A549 (cell line): ENCODE measurements around the gene PKP2.

Experiments used
- BCL3 ChIP-seq: fragments of >200 bp; sonication (Bioruptor Twin); formaldehyde crosslinking; IDR thresholded peaks from 3 replicates; pipeline ENCODE4 v1.6.1; 2016
- BHLHE40 ChIP-seq: IDR thresholded peaks from 2 replicates; pipeline ENCODE4 v1.6.1; 2012; ENCODE audit warnings: low read depth, low read length, inconsistent platforms
- CEBPB ChIP-seq, 2 experiments: fragments of >200 bp in 1 of 2; sonication (Bioruptor Twin) in 1 of 2; formaldehyde crosslinking in 1 of 2; IDR thresholded peaks; 2 replicates each; pipeline ENCODE4 v1.6.1; 2012 to 2016
- CTCF ChIP-seq: fragments of >200 bp; sonication (Bioruptor Twin); formaldehyde crosslinking; IDR thresholded peaks from 3 replicates; pipeline ENCODE4 v1.5.1; 2016
- JUN ChIP-seq, 2 experiments: fragments of >200 bp; sonication (Bioruptor Twin); formaldehyde crosslinking; IDR thresholded peaks; 2 replicates in 1 of 2; 3 replicates in 1 of 2; pipeline ENCODE4 v1.6.1; 2016 to 2017
- POLR2A ChIP-seq: IDR thresholded peaks from 2 replicates; pipeline ENCODE4 v1.6.1; 2012; ENCODE audit warnings: mild to moderate bottlenecking, low read length
- SMC3 ChIP-seq: fragments of >200 bp; sonication (Bioruptor Twin); formaldehyde crosslinking; IDR thresholded peaks from 3 replicates; pipeline ENCODE4 v1.6.1; 2018; ENCODE audit warnings: inconsistent platforms
- TF ChIP-seq, protein P1 (sequence below): fragments of 200-600 bp; sonication (generic); IDR thresholded peaks from 2 replicates; pipeline ENCODE4 v1.6.1; 2016; ENCODE audit warnings: antibody characterized with exemption, mild to moderate bottlenecking, moderate library complexity
- TF ChIP-seq, protein P2 (sequence below): fragments of 250-450 bp; sonication (Bioruptor Pico); IDR thresholded peaks from 2 replicates; pipeline ENCODE4 v1.5.0; 2021; ENCODE audit warnings: mild to moderate bottlenecking, moderate library complexity, borderline replicate concordance

DNA sequence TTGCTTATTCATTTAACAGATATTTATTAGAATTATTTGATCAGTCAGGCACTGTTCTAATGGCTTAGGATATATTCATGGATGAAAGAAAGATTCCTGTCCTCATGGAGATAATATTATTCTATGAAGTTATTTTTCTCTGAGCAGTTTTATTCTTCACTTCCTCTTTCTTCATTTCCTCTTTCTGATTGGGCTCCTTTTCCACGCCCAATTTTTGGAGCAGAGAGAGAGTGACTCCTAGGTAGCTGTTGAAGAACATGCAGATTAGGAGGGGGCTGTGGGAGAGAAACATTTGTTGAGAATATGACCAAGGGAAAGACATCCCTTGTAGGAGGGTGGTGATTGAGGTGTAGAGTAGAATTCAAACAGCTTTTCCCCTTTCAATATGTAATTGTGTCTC is 134.9 kb downstream of the PKP2 start:
- TF ChIP-seq CTCF (no peak), POLR2A (no peak), JUN (IDR thresholded peaks at IDR 0.05) (no peak), BCL3 (no peak), BHLHE40 (no peak), CEBPB (IDR thresholded peaks at IDR 0.05) (no peak), SMC3 (no peak)
- TF ChIP-seq, protein P1, sequence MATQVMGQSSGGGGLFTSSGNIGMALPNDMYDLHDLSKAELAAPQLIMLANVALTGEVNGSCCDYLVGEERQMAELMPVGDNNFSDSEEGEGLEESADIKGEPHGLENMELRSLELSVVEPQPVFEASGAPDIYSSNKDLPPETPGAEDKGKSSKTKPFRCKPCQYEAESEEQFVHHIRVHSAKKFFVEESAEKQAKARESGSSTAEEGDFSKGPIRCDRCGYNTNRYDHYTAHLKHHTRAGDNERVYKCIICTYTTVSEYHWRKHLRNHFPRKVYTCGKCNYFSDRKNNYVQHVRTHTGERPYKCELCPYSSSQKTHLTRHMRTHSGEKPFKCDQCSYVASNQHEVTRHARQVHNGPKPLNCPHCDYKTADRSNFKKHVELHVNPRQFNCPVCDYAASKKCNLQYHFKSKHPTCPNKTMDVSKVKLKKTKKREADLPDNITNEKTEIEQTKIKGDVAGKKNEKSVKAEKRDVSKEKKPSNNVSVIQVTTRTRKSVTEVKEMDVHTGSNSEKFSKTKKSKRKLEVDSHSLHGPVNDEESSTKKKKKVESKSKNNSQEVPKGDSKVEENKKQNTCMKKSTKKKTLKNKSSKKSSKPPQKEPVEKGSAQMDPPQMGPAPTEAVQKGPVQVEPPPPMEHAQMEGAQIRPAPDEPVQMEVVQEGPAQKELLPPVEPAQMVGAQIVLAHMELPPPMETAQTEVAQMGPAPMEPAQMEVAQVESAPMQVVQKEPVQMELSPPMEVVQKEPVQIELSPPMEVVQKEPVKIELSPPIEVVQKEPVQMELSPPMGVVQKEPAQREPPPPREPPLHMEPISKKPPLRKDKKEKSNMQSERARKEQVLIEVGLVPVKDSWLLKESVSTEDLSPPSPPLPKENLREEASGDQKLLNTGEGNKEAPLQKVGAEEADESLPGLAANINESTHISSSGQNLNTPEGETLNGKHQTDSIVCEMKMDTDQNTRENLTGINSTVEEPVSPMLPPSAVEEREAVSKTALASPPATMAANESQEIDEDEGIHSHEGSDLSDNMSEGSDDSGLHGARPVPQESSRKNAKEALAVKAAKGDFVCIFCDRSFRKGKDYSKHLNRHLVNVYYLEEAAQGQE: no peak
- TF ChIP-seq, protein P2, sequence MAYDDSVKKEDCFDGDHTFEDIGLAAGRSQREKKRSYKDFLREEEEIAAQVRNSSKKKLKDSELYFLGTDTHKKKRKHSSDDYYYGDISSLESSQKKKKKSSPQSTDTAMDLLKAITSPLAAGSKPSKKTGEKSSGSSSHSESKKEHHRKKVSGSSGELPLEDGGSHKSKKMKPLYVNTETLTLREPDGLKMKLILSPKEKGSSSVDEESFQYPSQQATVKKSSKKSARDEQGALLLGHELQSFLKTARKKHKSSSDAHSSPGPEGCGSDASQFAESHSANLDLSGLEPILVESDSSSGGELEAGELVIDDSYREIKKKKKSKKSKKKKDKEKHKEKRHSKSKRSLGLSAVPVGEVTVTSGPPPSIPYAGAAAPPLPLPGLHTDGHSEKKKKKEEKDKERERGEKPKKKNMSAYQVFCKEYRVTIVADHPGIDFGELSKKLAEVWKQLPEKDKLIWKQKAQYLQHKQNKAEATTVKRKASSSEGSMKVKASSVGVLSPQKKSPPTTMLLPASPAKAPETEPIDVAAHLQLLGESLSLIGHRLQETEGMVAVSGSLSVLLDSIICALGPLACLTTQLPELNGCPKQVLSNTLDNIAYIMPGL: no peak
